ENCODE data around the gene KIF24.
"Not testable (repeated sequence)": the region's sequence is repeated elsewhere in the genome, so short reads cannot be mapped to it uniquely, and the experiment has no call there.

Gene KIF24, protein sequence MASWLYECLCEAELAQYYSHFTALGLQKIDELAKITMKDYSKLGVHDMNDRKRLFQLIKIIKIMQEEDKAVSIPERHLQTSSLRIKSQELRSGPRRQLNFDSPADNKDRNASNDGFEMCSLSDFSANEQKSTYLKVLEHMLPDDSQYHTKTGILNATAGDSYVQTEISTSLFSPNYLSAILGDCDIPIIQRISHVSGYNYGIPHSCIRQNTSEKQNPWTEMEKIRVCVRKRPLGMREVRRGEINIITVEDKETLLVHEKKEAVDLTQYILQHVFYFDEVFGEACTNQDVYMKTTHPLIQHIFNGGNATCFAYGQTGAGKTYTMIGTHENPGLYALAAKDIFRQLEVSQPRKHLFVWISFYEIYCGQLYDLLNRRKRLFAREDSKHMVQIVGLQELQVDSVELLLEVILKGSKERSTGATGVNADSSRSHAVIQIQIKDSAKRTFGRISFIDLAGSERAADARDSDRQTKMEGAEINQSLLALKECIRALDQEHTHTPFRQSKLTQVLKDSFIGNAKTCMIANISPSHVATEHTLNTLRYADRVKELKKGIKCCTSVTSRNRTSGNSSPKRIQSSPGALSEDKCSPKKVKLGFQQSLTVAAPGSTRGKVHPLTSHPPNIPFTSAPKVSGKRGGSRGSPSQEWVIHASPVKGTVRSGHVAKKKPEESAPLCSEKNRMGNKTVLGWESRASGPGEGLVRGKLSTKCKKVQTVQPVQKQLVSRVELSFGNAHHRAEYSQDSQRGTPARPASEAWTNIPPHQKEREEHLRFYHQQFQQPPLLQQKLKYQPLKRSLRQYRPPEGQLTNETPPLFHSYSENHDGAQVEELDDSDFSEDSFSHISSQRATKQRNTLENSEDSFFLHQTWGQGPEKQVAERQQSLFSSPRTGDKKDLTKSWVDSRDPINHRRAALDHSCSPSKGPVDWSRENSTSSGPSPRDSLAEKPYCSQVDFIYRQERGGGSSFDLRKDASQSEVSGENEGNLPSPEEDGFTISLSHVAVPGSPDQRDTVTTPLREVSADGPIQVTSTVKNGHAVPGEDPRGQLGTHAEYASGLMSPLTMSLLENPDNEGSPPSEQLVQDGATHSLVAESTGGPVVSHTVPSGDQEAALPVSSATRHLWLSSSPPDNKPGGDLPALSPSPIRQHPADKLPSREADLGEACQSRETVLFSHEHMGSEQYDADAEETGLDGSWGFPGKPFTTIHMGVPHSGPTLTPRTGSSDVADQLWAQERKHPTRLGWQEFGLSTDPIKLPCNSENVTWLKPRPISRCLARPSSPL (N-terminal part only)

DNA sequence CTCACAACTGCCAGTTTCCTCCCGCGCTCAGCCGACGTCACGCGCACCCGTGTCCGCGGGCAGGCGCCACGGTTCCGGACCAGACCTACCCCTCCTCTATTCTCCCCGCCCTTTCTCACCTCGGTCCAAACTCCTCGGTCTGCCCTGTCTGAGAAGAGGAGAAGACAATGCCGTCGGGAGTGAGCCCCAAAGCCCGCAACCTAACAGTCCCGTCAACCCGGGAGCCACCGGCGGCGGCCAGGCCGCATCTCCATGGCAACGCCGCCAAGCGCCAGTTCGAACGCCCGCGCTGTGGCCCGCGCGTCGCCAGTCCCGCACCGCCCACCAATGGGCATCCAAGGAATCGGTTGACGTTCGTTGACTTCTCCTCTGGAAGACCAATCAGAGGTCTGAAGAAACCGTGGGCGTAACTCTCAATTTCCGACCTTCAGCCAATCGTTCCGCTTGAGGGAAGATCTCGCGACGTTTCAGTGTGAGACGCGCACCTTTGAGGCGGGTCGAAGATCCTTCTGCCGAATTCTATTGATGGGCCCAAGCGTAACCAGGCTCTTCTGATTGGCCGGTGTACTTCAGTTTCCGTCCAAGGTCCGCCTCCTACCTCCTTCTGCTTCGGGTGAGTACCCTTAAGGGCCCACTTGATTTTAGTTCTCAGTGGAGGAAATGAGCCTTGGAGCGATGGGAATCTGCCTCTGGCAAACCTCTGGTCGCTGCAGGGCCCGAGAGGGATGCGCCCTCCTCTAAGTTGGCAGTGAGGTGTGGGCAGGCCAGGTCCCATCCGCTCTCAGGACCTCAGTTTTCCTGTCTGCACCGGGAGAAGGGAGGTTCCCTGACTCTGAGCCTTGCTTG, at the start of gene KIF24, which contains the start of gene NUDT2:
KIF24 (minus strand) TSS at position 282 of the 846 bp plus-strand sequence. CDS start 17,922 bp downstream, outside the sequence.
NUDT2 (plus strand) TSS at position 583 of the 846 bp plus-strand sequence. CDS start 9,471 bp downstream, outside the sequence.
- in situ Hi-C loops (cut with MboI; ENCODE audit: low sequenced_read_pairs): no loop called here

DNA sequence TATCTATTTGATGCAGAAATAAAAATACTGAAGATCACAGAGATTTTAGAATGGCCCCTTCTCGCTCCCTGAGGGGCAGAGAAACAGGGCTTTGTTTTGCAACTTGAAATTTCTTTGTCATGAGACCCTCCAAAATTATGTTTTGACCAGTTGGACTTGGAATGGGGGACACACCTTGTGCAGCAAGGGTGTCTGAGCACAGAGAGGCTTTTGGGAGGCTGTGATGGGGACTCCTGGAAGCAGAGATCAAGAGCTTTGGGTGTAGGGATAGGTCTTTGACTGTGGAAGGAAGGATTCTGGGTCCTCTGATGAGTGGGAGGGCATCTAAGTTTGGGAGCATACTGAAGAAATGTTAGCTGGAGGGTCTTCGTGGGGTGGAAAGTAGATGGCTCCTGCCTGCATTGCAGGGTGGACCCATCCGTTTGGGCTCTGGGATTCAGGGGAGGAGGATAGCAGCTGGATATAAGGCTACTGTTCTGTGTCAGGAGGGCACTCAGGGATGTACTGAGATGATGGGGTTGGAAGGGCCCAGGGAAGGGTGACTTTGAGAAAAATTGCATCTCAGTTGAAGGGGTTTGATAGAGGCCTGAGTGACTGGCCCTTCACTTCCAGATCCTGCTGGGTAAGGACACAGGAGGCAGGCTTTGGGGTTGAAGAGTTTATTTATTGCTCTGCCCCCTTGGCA, 49.5 kb upstream of the KIF24 start:
- in situ Hi-C loops (cut with MboI; ENCODE audit: low sequenced_read_pairs): no loop called here

- in situ Hi-C loops (cut with MboI; ENCODE audit: low sequenced_read_pairs): no loop called here
Measured at GRCh38 chr9:34377404-34377746, 48.3 kb upstream of the KIF24 start.

GRCh38 chr9:34376596-34377403, 47.7 kb upstream of the KIF24 start, which contains the start of gene MYORG:
Gene MYORG, minus strand, starts transcription at chr9:34376898. Its CDS starts 3,955 bp downstream, at chr9:34372943.
- in situ Hi-C loops (cut with MboI; ENCODE audit: low sequenced_read_pairs): no loop called here

DNA sequence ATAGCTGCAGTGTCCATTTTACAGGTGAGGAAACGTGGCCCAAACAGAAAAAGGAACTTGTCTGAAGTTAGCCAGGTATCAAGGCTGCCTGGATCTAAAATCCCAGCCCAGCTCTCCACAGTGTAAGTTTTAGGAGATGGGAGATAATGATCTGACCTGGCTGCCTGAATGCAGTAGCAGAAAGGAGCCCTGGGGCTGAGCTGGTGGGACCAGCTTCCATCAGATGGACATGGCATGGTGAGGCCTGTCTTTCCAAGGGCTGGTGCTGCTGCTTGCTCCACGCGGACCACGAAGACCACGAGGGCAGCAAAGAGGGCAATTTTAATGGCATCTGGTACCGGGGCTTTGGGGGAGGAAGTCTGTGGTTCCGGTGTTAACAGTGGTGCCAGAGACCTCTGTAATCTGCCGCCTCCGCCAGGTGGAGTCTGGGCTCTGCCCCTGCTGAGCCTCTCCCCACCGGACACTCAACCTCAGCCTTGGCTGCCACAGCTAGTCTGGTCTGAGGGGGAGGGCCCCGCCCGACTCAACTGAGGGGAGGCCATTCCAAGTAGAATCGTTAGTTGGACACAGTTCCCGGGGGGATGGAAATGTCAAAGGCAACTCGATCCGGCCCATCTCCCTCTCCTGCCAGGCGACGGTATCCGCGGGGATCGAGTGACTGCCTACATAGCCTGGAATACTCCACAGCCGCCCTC, 47.0 kb upstream of the KIF24 start:
- in situ Hi-C loops (cut with MboI; ENCODE audit: low sequenced_read_pairs): no loop called here

GRCh38 chr9:34374905-34375552, 46.0 kb upstream of the KIF24 start:
- in situ Hi-C loops (cut with MboI; ENCODE audit: low sequenced_read_pairs): no loop called here

DNA sequence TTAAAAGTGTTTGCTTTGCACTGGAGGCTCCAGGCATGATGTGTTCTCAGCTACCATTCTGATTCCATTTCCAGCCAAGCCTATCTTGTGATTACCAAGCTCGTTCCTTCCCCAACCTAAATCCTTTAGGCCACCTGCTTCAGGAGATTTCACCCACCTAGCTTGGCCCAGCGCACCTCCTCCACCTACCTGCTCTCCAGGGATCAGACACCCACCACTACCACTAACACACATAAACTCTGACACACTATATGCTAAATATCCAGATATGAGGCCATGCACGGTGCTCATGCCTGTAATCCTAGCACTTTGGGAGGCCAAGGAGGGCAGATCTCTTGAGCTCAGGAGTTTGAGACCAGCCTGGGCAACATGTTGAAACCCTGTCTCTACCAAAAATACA, 45.3 kb upstream of the KIF24 start:
- in situ Hi-C loops (cut with MboI; ENCODE audit: low sequenced_read_pairs): no loop called here

DNA sequence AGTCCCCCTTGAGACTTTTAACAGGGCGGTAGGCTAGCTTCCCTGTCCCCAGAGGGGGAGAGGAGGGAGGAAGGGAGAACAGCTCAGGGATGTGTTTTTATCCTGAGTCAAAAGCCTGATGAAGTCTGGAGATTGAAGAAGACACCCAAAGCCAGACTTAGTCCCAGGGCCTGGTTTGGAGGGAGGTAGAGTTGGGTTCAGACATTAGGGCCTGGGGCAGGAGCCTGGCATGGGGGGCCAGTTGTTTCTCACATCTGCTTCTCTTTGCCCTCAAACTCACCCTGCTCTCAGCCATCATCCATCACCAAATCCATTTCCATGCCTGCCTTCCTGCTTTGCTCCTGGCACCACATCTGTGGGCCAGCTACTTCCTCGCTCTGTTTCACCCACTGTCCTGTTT, 44.7 kb upstream of the KIF24 start:
- in situ Hi-C loops (cut with MboI; ENCODE audit: low sequenced_read_pairs): no loop called here

GRCh38 chr9:34372467-34373011, 43.5 kb upstream of the KIF24 start:
- in situ Hi-C loops (cut with MboI; ENCODE audit: low sequenced_read_pairs): no loop called here

DNA sequence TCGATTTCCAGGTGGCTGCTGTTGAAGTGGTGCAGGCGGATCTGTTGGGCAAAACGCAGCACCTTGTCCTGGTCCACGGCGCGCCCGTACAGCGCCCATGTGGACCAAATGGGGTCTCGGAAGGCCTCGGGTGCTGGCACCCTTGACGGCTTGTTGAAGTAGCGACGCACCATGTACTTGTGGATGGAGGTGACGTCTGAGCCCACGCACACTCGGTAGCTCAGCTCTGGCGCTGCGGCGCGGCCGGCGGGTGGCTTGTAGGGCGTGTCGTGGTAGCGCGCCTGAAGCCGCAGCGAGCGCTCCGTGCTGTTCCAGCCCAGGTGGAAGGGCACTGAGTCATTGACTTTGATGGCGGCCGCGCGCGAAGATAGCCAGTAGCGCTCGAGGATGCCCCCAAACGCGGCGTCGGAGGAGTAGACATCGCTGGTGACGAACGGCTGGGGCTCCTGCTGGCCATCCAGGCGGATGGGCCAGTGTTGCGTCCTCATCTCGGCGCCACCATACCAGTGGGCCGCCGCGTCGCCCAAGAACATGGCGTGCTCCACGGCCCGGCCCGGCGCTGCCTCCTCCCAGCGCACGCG, 42.9 kb upstream of the KIF24 start:
- in situ Hi-C loops (cut with MboI; ENCODE audit: low sequenced_read_pairs): no loop called here

DNA sequence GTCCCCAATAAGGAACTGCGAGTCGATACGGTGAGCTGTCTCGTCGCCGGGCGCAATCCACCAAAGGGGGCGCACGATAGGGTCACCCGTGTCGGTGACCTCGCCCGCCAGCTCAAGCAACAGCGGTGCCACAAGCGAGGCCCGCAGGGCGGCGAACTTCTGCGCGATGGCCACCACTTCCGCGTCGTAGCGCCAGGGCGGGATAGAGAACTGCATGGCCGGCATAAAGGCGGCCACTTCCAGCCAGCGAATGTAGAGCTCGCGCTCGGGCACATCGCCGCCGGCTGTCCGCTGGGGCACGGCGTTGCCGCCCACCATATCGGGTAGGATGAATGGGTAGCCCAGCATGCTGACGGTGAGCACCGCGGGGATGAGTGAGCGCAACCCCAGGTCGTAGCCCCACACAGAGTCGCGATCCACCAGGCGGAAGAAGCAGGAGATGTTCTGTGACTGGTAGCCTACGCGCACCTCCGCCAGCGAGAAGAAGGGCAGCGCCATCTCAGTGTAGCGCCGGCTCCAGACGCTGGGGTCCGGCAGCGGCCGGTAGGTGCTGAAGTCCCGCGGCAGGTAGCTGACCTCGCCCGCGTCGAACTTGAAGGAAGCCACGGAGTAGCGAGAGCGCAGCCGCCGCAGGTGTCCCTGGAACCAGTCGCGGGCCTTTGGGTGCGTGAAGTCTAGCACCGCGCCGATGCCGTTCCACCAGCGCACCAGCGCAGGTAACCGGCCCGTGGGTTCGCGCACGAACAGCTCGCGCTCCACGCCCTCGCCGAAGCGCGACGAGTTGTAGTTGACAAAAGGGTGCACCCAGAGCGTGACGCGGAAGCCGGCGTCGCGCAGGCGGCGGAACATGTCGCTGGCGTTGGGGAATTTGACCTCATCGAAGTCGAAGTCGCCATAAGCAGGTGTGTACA, 42.2 kb upstream of the KIF24 start:
- in situ Hi-C loops (cut with MboI; ENCODE audit: low sequenced_read_pairs): no loop called here

- in situ Hi-C loops (cut with MboI; ENCODE audit: low sequenced_read_pairs): no loop called here
Measured at GRCh38 chr9:34370335-34370969, 41.4 kb upstream of the KIF24 start.

DNA sequence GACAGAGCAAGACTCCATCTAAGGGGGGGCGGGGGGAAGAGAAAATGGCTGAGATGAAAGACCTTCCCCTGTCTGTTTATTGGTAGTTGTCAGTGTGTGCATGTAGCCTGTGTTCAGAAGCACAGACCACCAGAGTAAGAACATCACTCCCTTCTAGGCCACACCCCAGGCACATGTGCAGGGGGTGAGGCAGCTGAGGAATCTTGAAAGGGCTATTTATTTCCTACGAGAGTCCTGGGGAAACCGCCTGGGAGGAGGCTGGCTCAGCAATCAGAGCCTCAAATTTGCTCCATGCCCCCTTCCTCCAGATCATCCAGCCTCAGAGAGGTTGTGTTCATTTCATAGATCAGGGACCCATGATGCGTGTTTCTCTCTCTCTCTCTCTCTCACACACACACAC, 40.6 kb upstream of the KIF24 start:
- in situ Hi-C loops (cut with MboI; ENCODE audit: low sequenced_read_pairs): no loop called here

DNA sequence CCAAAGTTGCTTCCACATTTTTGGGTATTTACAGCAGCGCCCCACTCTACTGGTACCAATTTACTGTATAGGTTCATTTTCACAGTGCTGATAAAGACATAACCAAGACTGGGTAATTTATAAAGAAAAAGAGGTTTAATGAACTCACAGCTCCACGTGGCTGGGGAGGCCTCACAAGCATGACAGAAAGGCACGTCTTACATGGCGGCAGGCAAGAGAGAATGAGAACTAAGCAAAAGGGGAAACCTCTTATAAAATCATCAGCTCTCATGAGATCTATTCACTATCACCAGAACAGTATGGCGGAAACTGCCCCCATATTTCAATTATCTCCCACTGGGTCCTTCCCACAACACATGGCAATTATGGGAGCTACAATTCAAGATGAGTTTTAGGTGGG, 39.7 kb upstream of the KIF24 start:
- in situ Hi-C loops (cut with MboI; ENCODE audit: low sequenced_read_pairs): not testable (repeated sequence)

DNA sequence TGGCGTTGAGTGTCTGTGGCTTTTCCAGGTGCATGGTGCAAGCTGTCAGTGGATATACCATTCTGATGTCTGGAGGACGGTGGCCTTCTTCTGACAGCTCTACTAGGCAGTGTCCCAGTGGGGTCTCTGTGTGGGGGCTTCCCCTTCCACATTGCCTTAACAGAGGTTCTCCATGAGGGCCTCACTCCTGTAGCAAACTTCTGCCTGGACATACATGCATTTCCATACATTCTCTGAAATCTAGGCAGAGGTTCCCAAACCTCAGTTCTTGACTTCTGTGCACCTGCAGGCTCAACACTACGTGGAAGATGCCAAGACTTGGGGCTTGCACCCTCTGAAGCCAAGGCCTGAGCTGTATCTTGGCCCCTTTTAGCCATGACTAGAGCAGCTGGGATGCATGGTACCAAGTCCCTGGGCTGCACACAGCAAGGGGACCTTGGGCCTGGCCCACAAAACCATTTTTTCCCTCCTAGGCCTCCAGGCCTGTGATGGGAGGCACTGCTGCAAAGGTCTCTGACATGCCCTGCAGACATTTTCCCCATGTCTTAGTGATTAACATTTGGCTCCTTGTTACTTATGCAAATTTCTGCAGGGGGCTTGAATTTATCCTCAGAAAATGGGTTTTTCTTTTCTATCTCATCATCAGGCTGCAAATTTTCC, 38.8 kb upstream of the KIF24 start:
- in situ Hi-C loops (cut with MboI; ENCODE audit: low sequenced_read_pairs): not testable (repeated sequence)

Measured in hTERT RPE-1 (cell line).